ENCODE measurements around the gene CACNG7.

The CACNG7 gene

GRCh38 chr19:53961523-53962356 lies 52.7 kb downstream of the CACNG7 start:
- FAIRE-seq (no peak), DNase-seq (ENCODE audit: insufficient read length, low spot score) (no peak)
- TF ChIP-seq, protein P1, sequence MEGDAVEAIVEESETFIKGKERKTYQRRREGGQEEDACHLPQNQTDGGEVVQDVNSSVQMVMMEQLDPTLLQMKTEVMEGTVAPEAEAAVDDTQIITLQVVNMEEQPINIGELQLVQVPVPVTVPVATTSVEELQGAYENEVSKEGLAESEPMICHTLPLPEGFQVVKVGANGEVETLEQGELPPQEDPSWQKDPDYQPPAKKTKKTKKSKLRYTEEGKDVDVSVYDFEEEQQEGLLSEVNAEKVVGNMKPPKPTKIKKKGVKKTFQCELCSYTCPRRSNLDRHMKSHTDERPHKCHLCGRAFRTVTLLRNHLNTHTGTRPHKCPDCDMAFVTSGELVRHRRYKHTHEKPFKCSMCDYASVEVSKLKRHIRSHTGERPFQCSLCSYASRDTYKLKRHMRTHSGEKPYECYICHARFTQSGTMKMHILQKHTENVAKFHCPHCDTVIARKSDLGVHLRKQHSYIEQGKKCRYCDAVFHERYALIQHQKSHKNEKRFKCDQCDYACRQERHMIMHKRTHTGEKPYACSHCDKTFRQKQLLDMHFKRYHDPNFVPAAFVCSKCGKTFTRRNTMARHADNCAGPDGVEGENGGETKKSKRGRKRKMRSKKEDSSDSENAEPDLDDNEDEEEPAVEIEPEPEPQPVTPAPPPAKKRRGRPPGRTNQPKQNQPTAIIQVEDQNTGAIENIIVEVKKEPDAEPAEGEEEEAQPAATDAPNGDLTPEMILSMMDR (IDR thresholded peaks at IDR 0.05; ENCODE audit: insufficient read depth, missing control alignments): no peak

DNA sequence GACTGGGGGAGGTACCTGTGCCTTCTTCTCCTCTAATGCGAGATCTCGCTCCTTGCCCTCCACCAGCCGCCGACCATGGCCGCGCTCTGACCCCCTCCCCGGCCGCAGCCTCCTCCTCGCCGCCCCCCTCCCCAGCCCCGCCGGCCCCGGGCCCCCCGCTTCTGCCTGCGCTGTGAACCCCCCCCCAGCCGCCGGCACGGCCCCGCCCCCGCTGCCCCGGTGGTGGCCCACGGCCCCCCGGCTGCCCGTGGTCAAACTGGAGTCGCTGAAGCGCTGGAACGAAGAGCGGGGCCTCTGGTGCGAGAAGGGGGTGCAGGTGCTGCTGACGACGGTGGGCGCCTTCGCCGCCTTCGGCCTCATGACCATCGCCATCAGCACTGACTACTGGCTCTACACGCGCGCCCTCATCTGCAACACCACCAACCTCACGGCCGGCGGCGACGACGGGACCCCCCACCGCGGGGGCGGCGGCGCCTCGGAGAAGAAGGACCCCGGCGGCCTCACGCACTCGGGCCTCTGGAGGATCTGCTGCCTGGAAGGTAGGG lies 53.9 kb downstream of the CACNG7 start, which contains the start of gene CACNG8:
Gene CACNG8, plus strand, starts transcription at position 51 of the 545 bp plus-strand sequence.
- no peak for FAIRE-seq
- TF ChIP-seq, protein P1 (IDR thresholded peaks at IDR 0.05; ENCODE audit: insufficient read depth, missing control alignments): no peak
- no peak for DNase-seq (ENCODE audit: insufficient read length, low spot score)

DNA sequence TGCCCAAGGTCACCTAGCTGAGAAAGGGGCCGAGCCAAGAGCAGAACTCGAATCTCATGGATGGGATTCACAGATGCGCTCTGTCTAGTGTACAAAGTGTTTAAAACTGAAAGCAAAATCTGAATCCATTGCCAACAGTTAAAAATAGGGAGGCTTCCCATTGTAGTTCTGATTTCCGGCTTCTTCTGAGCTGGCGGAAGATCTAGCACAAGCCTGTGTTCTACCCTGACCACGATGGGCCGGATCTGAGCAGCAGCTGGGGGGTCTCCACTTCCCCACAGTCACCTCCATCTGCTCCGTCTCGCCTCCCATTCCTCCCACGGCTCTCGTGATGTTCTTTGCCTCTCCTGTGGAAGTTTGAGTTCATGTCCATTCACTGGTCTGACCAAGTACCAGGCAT lies 56.0 kb downstream of the CACNG7 start:
- DNase-seq (ENCODE audit: insufficient read length, low spot score) (no peak), FAIRE-seq (no peak)
- TF ChIP-seq, protein P1 (IDR thresholded peaks at IDR 0.05; ENCODE audit: insufficient read depth, missing control alignments): no peak

DNA sequence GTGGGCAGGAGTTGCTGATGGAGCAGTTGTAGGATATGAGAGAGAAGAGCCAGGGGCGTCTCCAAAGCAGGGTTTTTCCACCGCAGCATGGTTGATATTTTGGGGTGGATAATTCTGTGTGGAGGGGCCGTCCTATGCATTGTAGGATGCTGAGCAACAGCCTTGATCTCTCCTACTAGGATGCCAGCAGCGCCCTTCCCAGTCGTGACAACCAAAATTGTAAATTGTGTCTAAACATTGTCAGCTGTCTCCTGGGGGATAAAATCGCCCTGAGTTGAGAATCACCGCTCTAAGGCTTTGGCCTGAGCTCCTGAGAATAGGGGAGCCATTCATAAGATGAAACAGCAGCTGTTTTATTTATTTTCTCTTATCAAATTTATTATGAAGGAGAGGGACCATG lies 57.9 kb downstream of the CACNG7 start:
- FAIRE-seq (no peak), DNase-seq (ENCODE audit: insufficient read length, low spot score) (no peak)
- TF ChIP-seq, protein P1 (IDR thresholded peaks at IDR 0.05; ENCODE audit: insufficient read depth, missing control alignments): no peak

DNA sequence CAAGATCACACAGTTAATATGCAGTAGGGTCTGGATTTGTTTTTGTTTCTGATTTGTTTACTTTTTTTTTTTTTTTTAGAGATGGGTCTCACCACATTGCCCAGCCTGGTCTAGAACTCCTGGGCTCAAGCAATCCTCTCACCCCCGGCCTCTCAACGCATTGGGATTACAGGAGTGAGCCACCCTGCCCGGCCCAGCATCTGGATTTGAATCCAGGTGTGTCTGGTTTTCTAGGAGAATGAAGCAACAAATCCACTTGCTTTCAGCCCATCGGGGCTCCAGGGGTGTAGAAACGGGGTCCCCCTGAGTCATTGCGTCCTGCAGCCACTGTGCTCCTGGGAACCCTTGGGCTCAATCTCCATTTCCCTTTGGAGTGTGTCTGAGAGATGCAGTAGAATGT lies 60.3 kb downstream of the CACNG7 start:
- FAIRE-seq (no peak), DNase-seq (ENCODE audit: insufficient read length, low spot score) (no peak)
- TF ChIP-seq, protein P1 (IDR thresholded peaks at IDR 0.05; ENCODE audit: insufficient read depth, missing control alignments): no peak

DNA sequence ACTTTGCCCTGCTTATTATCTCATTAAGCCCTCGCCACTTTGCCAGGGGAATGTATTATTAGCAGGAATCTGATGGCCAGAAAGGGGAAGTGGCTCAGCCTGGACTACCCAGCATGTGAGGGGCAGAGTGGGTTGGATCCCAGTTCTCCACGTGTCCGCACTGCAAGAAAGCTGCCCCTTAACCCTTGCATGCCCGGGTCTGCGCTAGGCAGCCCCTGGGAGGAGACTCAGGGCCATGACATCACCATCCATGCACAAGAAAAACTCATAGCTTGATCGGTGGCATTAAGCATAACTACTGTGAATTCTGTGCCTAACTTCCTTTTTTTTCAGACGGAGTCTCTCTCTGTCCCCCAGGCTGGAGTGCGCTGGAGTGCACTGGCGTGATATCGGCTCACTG lies 62.6 kb downstream of the CACNG7 start:
- TF ChIP-seq, protein P1 (IDR thresholded peaks at IDR 0.05; ENCODE audit: insufficient read depth, missing control alignments): no peak

GRCh38 chr19:53977429-53977990 lies 68.4 kb downstream of the CACNG7 start:
- FAIRE-seq (no peak), DNase-seq (ENCODE audit: insufficient read length, low spot score) (no peak)
- TF ChIP-seq, protein P1 (IDR thresholded peaks at IDR 0.05; ENCODE audit: insufficient read depth, missing control alignments): no peak

More for the DNA sequence above, 62.6 kb downstream of the CACNG7 start:
- DNase-seq (ENCODE audit: insufficient read length, low spot score) (no peak), FAIRE-seq (no peak)

Measured in D721Med (cell line).